Nephron progenitor cell (in vitro differentiated cells): ENCODE results near the gene VKORC1.
A peak's percentile ranks its signal among the peaks of the same experiment; 100 is the strongest.
"Not testable (repeated sequence)": the region's sequence is repeated elsewhere in the genome, so short reads cannot be mapped to it uniquely, and the experiment has no call there.

Experiments used
- DNase-seq: peaks from one replicate; pipeline ENCODE4 v3.0.0; 2021
- H3K27ac Mint-ChIP-seq: 2 replicates; pipeline ENCODE4 v1.8.0; 2021; ENCODE audit warnings: mild to moderate bottlenecking, moderate library complexity, mixed read lengths
- H3K27me3 Mint-ChIP-seq: 2 replicates; pipeline ENCODE4 v1.8.0; 2021; ENCODE audit warnings: mild to moderate bottlenecking, low read depth, mixed read lengths; ENCODE audit not compliant: poor library complexity
- H3K36me3 Mint-ChIP-seq: 2 replicates; pipeline ENCODE4 v1.8.0; 2021; ENCODE audit warnings: low read depth, mixed read lengths
- H3K4me1 Mint-ChIP-seq: 2 replicates; pipeline ENCODE4 v1.8.0; 2021; ENCODE audit warnings: mixed read lengths
- H3K4me3 Mint-ChIP-seq: 2 replicates; pipeline ENCODE4 v1.8.0; 2021; ENCODE audit warnings: mild to moderate bottlenecking, moderate library complexity, mixed read lengths
- H3K9me3 Mint-ChIP-seq: 2 replicates; pipeline ENCODE4 v1.8.0; 2021; ENCODE audit warnings: mild to moderate bottlenecking, moderate library complexity, mixed read lengths
- TF ChIP-seq, protein P1 (sequence below): fragments of 200-600 bp; sonication (generic); IDR thresholded peaks from 2 replicates; pipeline ENCODE4 v1.5.0; 2021; ENCODE audit warnings: antibody characterized with exemption

The VKORC1 gene

DNA sequence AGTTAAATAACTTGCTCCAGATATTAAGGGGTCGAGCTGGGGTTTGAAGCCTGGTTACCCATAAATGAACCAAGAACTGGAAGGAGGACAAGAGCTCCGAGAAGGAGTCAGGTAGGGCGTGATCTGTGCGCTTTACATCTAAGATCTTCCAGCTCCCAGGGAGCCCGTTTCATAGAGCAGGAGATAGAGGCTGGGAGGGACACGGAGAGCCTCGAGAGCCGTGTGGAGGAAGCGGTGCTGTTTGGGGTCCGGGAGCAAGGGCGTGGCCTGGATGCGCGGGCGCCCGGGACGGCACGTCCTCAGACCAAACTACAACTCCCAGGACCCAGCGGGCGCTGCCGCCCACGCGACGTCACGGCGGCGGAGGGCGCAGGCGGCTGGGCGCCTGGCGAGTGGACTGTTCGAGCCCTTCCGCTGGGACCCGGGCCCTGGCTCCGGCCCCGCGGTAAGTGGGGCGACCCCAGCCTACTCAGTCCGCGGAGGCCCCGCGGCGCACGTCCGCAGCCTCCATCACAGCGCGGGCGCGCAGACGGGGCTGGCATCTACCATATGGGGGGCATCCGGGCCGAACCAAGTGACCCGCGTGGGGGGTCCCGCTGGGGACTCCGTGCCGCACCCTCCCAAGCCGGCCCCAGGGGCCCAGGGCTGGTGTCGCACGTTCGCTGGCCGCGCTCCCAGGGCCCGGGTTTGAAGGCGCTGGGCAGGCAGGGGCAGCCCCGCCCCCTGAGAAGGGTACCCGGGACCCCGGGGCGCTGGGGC is 13.6 kb upstream of the VKORC1 start, which contains the start of gene BCKDK:
Gene BCKDK (plus strand): TSS at position 352 of the 759 bp plus-strand sequence. CDS start 838 bp downstream, outside the sequence.
- TF ChIP-seq, protein P1, sequence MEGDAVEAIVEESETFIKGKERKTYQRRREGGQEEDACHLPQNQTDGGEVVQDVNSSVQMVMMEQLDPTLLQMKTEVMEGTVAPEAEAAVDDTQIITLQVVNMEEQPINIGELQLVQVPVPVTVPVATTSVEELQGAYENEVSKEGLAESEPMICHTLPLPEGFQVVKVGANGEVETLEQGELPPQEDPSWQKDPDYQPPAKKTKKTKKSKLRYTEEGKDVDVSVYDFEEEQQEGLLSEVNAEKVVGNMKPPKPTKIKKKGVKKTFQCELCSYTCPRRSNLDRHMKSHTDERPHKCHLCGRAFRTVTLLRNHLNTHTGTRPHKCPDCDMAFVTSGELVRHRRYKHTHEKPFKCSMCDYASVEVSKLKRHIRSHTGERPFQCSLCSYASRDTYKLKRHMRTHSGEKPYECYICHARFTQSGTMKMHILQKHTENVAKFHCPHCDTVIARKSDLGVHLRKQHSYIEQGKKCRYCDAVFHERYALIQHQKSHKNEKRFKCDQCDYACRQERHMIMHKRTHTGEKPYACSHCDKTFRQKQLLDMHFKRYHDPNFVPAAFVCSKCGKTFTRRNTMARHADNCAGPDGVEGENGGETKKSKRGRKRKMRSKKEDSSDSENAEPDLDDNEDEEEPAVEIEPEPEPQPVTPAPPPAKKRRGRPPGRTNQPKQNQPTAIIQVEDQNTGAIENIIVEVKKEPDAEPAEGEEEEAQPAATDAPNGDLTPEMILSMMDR: no peak
- peak within 1 kb of the TSS; percentile 62 for H3K27ac Mint-ChIP-seq
- peaks cover 3% of the 10 kb centered on the region for H3K9me3 Mint-ChIP-seq
- peak within 1 kb of the TSS; percentile 88 for H3K4me3 Mint-ChIP-seq
- peak; percentile 77 for DNase-seq
- peaks cover 16% of the 10 kb centered on the region for H3K36me3 Mint-ChIP-seq
- H3K4me1 Mint-ChIP-seq: peaks cover 20% of the 10 kb centered on the region
- H3K27me3 Mint-ChIP-seq: peaks cover 3% of the 10 kb centered on the region

DNA sequence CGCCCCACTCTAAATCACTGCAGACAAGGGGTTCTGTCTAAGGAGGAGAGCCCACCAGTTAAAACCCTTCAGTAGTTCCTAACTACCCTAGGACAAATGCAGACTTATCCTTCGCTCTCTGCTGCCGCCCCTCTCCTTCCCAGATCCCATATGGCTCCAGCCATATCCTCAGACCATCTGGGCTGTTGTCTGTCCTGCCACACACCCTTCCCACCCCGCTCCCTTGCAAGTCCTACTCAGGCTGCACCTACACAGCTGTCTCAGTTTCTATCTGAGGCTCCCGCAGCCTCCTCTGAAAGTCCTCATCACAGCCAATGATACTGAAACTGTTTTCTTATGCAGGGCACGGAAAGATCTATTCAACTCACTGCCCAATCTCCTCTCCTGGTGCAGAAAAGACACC is 12.9 kb upstream of the VKORC1 start:
- H3K9me3 Mint-ChIP-seq: peaks cover 9% of the 10 kb centered on the region
- H3K27ac Mint-ChIP-seq: peak overlapping the region; percentile 57
- peaks cover 16% of the 10 kb centered on the region for H3K36me3 Mint-ChIP-seq

DNA sequence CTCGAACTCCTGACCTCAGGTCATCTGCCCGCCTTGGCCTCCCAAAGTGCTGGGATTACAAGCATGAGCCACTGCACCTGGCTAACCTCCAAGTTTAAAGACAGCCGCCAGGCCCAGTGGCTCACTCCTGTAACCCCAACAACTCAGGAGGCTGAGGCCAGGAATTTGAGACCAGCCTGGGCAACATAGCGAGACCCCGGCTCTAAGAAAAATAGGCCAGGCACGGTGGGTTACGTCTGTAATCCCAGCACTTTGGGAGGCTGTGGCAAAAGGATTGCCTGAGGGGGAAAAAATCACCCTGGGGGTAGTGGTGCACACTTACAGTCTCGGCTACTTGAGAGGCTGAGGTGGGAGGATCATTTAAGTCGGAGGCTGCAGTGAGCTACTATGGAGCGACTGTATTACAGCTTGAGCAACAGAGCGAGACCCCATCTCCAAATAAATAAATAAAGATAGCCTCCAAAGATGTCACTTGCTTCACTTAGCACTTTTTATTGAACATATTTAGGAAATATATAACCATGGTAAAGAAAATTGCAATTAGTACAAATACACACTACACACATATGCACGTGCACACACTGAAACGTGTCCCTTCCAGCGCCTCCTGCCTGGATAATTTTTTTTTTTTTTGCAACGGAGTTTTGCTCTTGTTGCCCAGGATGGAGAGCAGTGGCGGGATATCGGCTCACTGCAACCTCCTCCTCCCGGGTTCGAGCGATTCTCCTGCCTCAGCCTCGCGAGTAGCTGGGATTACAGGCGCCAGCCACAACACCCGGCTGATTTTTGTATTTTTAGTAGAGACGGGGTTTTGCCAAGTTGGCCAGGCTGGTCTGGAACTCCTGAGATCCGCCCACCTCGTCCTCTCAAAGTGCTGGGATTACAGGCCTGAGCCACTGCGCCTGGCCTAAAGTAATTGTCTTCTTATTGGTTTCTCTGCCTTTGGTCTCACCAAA is 12.2 kb upstream of the VKORC1 start:
- TF ChIP-seq, protein P1: no peak
- no peak for DNase-seq
- Mint-ChIP-seq H3K4me3 (peak overlapping the region; percentile 88), H3K4me1 (peaks cover 20% of the 10 kb centered on the region), H3K27me3 (peaks cover 3% of the 10 kb centered on the region), H3K9me3 (peaks cover 9% of the 10 kb centered on the region), H3K27ac (peak overlapping the region; percentile 57), H3K36me3 (peaks cover 16% of the 10 kb centered on the region)

More for the DNA sequence above, 12.9 kb upstream of the VKORC1 start:
- Mint-ChIP-seq H3K4me3 (peak overlapping the region; percentile 88), H3K27me3 (peaks cover 3% of the 10 kb centered on the region), H3K4me1 (peaks cover 20% of the 10 kb centered on the region)
- TF ChIP-seq, protein P1: no peak
- no peak for DNase-seq

DNA sequence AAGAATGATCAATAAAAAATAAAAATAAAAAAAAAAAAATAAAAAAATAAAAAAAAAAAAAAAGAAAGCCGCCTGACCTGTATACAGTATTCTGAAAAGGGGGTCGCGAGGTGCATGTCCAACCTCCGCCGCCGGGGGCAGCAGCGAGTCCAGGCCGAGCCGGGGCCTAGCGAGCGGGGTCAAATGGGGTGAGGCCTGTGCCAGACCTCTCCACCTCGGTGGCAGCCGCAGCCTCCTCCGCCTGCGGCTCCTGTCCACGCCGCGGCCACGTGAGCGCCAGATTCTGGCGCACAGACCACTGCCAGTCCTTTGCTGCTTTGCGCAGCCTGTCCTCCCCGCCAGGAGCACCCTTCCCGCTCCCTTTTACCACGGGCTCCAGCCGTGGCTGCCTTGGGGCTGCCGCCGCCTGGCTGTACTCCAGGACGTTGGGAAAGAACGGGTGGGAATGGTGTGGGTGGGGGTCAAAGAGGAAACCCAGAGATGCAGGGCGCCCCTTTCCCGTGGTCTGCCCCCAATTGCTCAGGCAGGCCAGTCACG is 11.1 kb upstream of the VKORC1 start:
- Mint-ChIP-seq H3K27ac (no peak overlapping the region), H3K4me3 (no peak overlapping the region), H3K27me3 (peaks cover 7% of the 10 kb centered on the region), H3K9me3 (peaks cover 9% of the 10 kb centered on the region), H3K4me1 (peaks cover 25% of the 10 kb centered on the region), H3K36me3 (peaks cover 10% of the 10 kb centered on the region)
- peak; percentile 86 for DNase-seq
- TF ChIP-seq, protein P1: peak; percentile 62

DNA sequence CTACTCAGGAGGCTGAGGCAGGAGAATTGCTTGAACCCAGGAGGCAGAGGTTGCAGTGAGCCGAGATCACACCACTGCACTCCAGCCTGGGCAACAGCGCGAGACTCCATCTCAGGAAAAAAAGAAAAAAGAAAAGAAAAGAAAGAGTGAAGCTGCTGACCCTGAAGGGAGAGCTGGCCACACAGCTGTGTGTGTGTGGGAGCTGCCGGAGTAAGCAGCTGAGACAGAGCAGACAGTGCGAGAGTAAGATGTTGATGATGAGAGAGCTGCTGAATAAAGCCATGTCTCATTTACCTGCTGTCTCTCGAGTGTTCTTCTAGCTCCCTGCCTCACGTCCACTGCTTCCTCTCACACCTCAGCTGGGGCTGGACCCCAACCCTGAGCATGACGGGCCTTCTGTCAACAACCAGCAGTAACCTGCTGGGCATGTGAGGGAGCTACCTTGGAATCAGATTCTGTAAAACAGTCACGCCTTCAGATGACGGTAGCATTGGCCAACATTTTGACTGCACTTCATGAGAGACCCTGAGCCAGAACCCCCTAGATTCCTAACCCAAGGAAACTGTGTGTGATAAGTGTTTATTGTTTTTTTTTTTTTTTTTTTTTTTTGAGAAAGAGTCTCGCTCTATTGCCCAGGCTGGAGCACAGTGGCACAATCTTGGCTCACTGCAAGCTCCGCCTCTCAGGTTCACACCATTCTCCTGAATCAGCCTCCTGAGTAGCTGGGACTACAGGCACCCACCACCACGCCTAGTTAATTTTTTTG is 6.5 kb upstream of the VKORC1 start:
- H3K27ac Mint-ChIP-seq, H3K4me1 Mint-ChIP-seq, H3K4me3 Mint-ChIP-seq, H3K36me3 Mint-ChIP-seq, DNase-seq: not testable (repeated sequence)
- Mint-ChIP-seq H3K9me3 (peaks cover 18% of the 10 kb centered on the region), H3K27me3 (peaks cover 13% of the 10 kb centered on the region)
